ENCODE results near the gene XXYLT1.
"Not testable (repeated sequence)": the region's sequence is repeated elsewhere in the genome, so short reads cannot be mapped to it uniquely, and the experiment has no call there.

Gene XXYLT1

DNA sequence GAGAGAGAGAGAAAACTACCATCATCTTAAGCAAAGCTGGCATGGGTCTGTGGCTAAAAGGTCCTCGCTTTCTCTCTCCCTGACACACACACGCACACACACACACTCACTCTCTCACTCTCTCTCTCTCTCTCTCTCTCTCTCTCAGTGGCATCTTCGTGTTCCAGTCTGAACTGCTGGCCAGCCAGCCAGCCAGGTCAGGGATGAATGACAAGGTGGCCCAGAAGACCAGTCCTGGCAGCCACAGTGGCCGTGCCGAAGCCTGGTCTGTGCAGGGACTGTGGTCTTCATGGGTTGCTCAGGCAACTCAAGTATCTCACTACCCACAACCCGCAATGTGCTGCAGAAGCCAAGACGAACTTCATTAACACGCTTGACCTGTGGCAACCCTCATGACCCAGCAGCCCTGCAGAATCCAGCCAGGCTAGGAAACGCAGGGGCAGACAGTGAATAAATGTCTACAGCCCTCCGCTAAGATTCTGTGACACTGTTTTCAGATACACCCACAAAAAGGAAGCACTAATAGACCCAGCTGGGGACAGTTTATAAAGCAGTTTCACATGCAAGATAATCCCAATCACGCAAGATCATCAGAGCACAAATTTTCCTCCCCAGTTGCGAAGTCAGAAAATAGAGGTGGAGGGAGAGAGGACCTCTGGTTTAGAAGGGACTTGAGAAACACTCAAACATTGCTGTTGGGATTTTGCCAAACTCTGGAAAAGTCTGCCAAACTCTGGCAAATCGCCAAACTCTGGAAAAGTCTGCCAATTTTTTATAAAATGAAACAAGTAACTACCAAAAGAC is 66.4 kb downstream of the XXYLT1 start:
- DNase-seq, result peak; percentile 81

DNA sequence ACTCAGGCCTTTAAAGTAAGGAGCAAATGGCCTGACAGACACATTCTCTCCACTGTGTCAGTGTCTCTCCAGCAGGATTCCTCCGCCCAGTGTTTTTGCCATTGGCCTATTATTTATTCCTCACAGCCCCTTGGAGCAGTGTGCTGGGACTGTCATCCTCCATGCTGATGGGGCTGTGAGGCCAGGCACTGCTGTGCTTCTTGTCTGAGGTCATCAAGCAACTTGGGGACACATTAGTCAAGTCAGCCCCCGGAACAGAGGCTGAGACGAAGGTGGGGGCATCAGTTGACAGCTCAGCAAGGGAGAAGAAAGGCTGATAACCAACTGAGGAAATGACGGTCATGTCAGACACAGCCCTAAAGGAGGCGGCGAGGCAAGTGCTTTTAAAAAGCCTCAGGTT is 67.4 kb downstream of the XXYLT1 start:
- peak; percentile 71 for DNase-seq

DNA sequence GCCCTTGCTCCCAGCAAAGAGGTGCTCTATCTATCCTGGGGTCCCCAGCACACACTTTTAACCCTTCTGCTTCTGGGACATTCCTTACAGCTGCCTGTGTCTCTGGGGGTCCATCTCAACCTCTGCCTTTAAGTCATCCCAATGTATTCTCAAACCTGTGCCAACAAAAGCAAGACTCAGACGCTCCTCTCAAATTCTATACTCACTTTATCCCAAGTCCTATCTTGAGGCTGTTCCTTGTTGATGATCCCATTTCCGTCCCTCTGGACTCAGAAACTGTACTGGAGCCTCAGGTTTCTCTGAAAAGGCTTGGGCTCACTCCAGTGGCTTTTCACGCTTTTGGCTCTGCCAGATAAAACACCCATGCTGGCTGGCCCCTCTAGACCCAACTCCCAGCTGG is 69.7 kb downstream of the XXYLT1 start:
- DNase-seq, result no peak

DNA sequence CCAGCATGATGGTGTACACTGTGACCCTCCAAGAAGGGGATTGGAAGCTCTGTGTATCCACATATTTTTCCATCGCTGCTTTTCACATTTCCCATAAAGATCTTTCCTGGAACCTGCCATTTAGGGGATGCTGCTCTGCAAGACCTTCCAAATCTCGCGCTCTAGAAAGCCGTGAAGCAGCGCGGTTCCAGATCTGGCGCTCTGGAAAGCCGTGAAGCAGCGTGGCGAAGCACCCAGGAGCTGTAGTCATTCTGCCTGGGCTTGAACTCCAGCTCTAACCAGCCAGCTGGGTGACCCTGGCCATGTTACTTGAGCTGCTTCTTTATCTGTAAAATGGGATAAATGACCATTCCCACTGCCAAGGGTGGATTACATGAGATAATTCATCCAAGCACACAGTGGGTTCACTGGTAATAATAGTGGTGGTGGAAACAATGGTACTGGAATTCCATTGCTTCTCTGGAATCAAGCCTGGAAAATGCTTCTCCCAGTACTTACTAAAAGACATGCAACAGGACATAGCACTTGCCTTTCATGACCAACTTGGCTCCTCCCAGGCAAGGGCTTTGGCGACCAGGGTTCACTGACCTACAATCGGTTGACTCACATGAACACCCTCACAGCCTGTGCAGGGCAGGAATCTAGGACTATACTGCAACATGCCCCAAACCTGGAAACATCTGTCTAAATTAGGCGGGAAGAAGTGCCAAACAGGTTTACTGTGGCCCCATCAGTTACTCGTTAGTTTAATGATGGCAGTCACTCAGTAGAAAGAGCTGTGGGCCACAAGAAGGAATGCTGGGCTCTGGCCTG is 70.7 kb downstream of the XXYLT1 start:
- DNase-seq, result no peak

DNA sequence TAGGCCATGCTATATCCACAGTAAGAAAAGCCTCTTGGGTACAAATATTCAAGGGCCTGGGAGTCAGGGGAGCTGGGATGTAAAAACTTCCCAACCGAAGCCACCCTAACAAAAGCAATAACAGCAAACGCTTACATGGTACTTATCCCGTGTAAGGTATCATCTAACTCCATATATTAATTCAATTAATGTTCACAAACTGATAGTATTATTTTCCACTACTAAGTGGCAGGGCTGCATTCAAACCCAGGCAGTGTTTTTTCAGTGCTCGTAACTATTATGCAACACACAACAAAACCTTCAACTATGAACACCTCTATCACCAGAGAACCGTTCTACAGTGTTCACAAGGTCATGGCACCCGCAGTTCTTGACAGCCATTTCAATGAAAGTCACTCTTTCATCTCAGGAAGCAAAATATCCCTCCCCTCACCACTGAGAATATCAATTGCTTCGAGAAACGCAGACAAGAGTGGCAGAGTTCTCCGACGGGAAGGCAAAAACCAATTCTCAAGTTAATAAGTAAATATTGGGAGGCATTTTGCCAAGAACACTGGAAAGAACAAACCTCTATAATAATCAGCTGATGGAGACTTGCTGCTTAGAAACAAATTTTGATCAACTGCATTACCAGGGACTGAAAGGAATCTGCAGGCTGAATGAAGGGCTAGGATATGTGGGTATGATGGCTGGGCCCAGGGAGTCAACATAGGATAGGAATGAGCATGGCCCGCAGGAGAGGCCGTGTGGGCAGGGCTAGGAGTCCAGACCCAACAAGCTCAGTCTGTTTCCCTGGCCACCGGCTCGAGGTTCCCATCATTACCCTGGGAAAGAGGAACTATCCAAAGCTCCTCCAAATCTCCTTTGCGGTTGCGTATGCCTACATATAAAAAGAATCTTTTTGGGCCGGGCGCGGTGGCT is 72.3 kb downstream of the XXYLT1 start:
- no peak for DNase-seq

DNA sequence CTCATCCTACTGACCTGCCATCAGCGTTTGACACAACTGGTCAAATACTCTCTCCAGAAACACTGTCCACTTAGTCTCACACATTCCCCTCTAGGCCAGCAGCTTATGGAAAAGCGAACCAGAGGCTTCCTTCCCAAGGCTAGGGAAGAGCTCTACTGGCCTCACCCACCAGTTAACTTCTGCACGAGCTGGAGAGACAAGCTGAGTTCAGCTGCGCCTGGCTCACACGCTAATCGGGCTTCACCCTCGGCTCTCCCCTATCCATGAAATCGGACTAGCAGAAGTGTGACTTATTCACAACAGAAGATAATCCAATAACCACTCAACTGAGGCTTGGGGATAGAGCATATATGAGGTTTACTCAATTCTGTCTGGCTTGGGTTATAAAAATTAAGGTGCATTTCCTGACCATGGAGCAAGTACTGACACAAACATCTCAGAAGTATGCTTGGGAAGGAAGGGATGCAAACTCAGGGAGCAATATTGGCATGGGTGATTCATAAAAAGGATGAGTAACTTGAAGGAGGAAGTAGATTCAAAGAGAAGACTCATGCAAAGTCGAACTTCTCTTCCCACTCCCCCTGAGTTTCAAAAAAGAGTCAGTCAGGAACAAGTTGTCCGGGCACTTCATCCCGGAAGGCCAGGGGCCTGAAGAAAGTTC is 73.1 kb downstream of the XXYLT1 start:
- no peak for DNase-seq

DNA sequence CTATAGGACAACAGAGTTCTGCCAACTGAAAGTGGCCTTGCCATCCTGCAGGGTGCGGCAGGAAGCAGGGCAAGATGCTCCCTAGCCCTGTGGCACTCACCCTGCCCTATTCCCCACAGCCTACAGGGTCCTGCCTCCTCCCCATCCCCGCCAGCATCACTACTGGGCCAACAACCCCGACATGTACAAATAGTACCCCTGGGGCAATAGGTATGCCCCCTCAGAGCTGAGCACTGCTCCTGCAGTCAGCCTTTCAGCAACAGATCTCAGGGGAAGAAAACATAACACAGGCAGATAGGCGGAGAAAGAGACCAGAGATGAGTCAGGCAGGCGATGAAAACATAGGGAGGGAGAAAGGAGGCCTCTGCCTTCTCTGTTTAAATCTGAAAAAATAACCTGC is 74.7 kb downstream of the XXYLT1 start:
- DNase-seq, result no peak

DNA sequence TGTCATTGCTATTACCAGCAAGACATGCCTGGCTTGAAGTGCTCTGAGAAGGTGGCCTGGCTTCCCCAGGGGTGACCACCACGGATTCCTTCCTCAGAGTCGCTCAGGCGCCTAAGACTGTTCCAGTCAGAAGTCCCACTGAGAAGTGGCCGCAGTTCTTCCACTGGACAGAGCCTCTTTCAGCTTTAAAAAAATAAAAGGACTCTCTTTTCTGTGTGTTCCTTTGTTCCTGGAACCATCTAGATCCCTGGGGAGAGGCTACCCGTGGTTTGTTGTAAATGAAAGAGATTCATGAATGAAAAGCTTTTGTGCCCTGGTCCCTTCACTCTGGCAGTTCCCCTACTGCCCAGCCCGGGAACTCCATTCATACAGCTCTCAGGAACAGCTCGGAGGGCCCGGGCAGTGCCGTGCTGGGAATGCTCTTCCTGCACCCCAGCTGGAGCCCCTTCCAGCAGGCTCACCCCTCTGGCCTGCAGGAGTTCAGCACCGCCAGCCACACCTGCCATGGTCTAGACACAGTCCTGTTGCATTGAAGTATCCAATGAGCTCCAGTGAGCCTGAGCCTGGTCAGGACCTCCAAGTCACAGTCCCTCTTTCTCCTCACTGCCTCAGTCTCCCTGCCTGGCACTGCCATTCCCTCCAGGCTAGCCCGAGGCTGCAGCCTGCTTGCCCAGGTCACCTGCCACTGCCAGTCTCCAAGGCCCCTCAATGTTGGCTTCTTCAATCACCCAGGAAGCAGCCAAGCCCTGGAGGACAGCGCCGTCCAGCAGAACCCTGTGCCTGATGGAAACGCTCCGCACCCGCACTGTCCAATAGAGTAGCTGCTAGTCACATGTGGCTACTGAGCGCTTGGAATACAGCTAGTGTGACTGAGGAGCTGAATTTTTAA is 75.4 kb downstream of the XXYLT1 start:
- no peak for DNase-seq

DNA sequence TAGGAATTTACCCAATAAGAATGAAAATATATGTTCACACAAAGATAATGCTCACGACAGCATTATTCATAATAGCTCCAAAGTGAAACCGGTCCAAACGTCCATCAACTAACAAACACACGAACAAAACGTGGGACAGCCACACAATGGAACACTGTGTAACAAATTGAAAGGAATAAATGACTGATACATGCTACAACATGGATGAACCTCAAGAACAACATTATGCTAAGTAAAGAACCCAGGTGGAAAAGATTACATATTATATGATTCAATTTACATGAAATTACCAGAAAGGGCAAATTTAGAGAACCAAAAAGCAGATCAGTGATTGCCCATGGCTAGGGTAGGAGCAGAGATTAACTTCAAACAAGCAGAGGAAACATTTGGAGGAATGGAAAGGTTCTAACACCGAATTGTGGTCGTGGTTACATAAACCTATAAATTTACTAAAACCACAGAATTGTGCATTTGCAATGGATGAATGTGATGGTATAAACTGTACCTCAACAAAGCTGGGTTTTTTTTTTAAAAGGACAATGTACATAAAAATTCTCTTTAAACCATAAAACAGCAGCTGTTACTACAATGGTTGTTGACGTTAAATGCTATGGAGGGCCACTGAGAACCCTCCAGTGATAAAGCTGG is 76.3 kb downstream of the XXYLT1 start:
- DNase-seq, result no peak

DNA sequence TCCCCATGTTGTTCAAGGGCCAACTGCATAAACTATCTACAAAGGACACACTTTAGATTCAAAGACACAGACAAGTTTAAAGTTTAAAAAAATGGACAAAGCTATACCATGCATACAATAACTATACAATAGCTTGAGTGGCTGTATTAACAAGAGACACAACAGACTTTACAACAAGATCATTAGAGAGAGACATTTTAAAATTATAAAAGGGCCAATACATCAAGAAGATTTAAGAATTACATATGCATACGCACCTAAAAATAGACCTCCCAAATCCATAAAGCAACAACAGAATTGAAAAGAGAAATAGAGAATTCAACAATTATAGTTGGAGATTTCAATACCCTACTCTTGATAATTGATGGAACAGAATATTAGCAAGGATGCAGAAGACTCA is 79.4 kb downstream of the XXYLT1 start:
- DNase-seq, result no peak

DNA sequence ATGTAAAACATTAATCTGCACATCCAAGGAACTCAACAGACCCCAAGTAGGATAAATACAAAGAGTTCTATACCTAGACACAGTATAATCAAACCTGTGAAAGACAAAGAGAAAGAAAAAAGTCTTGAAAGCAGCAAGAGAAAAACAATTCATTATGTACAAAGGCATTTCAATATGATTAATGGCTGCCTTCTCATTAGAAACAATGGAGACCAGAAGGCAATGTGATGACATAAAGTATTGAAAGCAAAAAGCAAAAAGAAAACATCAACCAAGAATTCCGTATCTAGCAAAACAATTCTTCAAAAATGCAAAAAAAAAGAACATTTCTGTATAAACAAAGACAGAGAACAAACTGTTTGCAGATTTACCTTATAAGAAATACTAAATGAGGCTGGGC is 81.1 kb downstream of the XXYLT1 start:
- DNase-seq, result no peak

DNA sequence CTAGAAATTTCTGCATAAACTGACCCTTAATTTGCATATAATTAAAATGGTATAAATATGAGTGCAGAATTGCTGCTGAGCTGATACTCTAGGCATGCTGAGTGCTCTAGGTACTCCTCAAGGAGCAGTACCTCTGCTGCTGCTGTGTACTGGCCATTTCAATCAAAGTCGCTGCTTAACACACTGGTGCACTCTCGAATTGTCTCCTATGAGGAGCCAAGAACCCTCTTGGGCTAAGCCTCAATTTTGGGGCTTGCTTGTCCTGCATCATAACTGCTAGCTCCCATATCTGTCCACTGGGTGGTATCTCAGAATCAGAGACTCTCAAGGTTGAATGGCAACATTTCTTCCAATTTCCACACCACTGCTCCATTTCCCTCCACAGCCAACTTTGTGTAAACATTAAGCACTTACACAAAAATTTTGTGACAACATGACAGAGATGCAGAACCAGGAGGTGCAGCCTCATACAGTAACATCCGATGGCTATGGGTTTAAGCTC is 82.5 kb downstream of the XXYLT1 start:
- no peak for DNase-seq

DNA sequence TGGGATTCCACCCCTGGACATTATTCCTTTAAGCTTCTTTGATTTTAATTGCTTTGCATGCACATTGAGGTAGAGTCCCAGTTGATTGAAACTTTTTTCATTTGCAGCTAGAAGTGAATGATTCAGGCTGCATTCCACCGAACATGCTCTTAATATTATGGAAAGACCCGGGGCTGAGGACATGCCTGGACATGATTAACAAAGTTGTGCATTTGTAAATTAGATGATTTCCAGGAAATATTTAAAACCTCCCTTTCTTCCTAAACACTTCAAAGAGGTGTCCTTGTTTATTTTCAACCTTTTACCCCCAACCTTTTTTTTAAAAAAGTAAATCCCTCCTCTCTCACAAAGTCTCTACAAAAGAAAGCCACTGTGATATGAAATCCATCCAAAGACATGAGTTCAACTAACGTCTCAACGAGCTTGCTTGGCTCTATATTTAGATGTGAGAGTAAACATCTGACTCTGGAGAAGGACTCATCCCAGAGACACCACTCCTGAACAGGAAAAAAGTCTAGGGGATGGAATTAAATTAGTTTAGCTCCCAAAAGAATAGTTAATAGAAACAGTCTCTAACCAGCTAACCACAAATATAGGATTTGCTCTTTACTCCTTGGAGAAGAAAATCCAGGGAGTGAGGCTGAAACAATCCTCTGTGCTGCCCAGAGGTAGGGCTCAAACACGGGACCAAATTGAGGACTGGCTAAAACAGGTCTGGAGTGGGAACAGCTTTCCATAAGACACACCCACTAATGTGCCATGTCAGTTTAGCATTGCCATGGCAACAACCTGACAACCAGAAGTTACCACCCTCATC is 83.1 kb downstream of the XXYLT1 start:
- DNase-seq, result no peak

DNA sequence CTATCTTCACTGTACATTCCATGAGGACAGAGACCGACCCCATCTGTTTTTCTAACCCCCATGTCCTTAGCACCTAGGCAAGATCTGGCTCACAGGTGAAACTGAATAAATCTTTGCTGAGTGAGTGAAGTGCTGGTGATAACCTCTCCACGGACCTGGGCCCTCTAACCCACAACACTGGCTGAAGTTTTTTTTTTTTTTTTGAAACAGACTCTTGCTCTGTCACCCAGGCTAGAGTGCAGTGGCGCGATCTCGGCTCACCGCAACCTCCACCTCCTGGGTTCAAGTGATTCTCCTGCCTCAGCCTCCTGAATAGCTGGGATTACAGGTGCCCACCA is 84.3 kb downstream of the XXYLT1 start:
- not testable (repeated sequence) for DNase-seq

DNA sequence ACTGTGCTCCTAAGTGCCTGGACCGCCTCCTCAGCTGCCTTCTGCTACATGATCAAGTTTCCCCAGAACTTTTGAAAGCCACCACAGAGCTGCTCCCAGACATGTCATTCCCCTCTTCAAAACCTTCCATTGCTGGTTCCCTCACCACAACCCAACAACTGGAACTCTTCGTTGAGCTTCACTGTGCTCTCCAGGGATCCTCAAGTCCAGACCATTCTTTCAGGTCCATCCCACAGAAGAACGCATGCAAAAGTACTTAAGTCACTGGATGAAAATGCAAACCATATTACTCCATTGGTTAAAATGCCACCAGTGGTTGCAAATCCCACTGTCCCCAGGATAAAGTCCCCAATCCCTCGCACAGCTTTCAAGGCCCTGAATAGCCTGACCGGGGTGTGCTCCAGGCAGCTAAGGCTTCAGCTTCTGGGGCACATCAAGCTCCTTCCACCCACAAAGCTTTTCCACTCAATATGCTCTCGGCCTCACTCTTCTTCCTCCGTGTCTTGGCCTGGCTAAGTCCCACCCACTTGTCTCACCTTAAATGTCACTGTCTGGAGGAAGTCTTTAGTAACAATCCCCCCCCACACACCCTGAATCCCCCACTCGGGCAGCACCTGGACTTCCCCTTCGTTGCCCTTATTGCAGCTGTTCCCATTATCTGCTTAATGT is 84.8 kb downstream of the XXYLT1 start:
- no peak for DNase-seq

DNA sequence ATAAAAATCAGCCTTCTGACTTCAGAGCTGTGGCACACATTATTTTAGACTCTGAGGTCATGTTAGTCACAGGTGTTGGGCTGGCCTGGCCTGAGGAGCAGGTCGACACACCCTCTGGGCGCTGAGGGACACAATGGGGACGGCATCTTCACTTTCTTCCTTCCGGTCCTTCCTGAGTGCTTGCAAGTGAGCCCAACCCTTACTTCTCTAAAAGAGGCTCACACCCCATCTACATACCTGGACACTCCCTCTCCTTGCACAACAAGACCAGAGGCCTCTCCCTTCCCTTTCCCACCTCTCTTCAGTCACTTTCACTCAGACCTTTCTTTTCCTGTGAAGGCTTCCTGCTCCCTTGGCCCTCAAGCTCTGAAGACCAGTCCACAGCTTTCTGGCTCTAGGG is 85.4 kb downstream of the XXYLT1 start:
- no peak for DNase-seq

DNA sequence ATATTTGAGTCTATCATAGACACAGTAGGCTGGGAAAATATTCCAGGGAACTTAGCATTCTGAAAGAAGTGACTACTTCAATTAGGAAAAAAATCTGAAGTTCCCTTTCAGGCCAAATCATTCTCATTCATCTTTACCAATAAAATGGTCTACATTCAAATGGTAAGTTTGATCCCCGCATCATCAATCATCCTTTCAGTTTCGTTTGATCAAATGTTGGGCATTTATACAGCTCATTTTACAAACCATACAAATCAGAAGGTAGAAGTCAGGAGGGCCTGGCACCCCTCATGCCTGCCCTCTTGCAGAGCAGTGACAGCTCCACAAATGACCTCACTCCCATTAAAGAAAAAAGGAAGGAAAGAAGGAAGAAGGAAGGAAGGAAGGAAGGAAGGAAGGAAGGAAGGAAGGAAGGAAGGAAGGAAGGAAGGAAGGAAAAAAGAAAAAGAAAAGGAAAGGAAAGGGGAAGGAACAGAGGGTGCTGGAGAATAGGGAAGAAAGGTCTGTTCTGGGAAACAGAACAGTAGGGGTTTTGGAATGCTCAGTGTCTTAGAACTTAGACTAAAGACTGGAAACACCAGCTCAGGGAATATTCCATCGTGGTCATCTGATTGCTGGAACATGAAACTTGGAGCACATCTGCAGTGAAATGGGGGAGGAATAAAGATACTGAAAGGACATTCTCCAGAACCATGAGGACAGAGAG is 86.1 kb downstream of the XXYLT1 start:
- DNase-seq, result no peak

DNA sequence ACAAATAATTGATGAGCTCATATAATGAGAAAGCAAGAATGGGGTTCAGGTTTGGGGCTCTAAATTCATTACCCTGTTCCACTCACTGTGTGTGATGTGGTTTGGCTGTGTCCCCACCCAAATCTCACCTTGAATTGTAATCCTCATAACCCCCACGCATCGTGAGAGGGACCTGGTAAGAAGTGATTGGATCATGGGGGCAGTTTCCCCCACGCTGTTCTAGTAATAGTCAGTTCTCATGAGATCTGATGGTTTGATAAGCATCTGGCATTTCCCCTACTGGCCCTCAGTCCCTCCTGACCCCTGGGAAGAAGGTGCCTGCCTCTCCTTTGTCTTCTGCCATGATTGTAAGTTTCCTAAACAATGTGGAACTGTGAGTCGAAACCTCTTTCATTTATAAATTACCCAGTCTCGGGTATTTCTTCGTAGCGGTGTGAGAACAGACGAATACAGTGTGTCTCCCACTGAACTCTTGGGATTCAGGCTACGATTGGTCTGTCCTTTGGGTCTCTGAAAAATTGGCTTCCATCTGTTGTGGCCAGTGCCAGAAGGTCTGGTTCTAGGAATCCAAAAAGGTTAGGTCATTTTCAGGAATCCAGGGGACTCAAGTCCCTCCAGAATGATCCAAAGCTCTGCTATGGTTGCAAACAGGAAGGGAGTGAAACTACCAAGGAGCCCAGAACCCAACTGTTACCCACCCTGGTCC is 87.7 kb downstream of the XXYLT1 start:
- DNase-seq, result no peak
